CD4-positive, alpha-beta T cell treated with Interleukin-1 beta for 1 hour (primary cell): ENCODE results near the gene RNF130.
"Not testable (repeated sequence)": the region's sequence is repeated elsewhere in the genome, so short reads cannot be mapped to it uniquely, and the experiment has no call there.

Source experiments
- DNase-seq, 2 donors: peaks; one replicate each; pipeline ENCODE4 v3.0.0-alpha.2; 2020 to 2022

Gene RNF130

DNA sequence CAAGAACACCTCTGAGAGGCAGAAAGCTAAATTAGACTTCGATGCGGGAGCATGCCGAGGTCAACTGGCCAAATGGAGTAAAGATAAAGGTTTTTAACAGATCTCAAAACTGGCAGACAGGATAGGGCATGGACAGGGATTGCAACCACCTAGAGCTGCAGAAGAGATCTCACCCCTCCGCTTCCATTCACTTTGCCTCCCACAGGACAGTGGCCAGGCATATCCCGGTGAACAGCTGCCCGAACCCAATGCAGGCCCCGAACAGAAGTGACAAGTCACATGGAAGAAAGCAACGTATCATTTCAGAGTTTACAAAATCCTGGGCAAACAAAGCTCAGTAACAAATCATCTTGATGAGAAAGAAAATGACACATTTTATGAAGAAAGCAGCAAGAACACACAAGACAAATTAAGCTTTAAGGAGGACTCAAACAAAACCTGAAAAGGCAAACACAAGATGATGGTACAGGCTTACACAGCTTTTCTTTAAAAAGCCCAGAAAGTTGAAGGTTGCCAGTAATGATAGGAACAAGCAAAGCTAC lies 18.4 kb downstream of the RNF130 start:
- no peak for DNase-seq

DNA sequence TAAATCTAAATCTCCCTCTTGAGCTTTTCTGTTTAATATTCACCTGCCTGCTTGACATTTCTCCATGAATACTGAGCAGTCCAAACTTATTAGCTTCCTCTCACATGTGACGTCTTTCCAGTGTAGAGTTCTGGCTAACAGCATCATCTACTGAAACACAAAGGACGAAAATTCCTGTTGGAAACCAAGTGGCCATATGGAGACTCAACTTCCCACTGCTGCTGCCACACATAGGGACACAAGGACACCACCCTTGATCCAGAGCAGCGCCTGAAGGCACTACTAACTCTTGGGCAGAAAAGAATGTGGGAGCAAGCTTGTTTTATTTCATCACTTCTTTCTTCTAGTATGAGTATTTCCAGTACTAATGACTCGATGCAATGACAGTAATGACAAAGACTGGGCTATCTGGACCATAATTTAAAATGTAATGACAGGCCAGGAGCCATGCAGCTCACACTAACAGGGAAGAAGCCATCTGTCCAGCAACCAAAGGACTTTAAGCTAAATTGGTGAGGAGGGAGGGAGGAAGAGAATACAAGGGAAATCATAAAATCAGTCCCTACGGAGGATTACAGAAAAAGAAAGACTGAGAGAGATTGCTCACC lies 19.2 kb downstream of the RNF130 start:
- DNase-seq, result no peak

DNA sequence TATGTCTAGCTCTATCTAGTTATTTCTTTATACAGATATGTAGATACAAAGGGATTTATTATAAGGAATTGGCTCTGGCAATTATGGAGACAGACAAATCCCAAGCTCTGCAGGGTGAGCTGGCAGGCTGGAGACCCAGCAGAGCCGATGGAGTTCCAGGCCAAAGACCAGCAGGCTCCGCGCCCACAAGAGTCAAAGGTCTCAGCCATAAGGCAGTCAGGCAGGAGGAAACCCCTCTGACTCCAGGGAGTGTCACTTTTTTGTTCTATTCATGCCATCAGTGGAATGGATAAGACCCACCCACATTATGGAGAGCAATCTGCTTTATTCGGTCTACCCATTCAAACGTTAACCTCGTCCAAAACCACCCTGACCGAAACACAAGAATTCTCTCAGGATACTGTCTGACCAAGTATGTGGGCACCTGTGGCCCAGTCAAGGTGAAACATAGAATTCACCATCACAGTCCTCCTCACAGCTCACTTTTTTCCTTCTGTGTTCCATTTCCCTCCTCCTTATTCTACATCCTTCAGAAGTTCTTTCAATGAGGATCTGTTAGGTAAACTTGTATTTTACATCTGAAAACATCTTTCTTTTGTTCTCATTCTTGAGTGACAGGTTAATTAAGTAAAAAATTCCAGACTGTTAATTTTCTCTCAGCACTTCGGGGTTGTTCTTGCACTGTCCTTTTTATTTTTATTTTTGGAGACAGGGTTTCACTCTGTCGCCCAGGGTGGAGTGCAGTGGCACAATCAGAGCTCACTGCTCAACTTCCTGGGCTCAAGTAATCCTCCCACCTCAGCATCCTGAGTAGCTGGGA lies 21.2 kb downstream of the RNF130 start:
- DNase-seq, result no peak

DNA sequence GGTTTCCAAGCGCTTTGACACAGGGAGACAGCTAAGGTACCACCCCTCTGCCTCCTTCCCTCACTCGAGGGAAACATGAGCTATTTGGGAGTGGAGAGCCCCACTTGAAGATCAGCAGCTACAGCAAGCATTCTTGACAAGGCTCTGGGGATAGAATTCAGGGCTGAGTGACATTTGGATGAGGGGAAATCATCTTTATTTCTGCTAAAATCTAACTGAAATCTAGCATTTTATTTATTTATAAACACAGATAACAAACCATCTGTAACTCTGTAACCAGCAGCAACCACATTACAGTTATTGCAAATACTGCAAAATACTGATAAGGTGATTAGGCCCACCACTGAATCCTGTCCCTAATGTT lies 22.4 kb downstream of the RNF130 start:
- DNase-seq, result no peak

DNA sequence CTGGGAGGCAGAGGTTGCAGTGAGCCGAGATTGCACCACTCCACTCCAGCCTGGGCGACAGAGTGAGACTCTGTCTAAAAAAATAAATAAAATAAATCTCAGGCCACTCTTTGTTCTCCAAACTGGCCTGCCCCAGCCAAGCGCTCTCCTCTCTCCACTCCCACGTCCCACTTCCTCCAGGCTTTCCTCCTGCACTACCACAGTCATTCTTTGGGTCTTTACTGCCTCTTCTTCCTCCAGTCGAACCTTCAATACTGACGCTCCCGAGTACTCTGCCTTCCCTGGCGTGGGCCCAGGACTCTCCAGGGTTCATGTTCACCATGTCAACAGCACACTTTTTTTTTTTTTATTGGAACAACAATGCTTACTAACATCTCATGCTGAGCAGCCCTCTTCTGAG lies 23.9 kb downstream of the RNF130 start:
- no peak for DNase-seq

DNA sequence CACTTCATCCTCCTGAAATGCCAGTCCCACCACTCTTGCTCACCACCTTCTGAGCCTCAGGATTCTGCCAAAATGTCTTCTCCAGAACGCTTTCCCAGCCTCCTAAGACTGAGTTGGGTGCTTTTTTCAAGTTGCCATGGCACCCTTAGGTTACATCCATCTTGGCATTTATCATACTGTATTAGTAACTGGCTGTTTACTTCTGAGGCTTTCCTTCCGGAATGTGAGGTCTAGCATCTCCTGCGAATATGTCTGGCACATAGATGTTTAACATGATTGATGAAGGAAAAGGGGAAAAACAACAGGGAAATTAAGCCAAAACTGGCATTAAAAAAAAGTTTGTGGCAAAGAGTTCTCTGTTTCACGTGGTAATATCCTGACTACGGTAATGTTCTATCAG lies 24.9 kb downstream of the RNF130 start:
- DNase-seq, result no peak

DNA sequence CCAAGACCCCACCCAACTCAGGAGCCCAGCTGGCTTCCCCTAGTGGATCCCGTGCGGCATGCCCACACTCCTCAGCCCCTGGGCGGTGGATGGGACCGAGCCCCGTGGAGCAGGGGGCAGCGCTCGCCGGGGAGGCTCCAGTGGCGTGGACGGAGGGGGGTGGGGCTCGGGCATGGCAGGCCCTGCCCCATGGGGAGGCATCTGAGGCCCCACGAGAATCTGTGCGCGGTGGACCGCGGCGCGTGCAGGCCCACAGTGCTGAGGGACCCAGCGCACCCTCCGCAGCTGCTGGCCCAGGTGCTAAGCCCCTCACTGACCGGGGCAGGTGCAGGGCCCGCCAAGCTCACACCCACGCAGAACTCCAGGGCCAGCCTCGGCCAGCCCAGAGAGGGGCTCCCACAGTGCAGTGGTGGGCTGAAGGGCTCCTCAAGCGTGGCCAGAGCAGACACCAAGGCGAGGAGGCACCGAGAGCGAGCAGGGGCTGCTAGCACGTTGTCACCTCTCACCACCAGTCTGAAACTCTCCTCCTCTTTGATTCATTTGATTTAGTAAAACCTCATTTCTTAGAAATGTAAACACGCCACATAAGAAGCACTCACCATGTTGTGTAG lies 25.6 kb downstream of the RNF130 start:
- DNase-seq, result no peak

DNA sequence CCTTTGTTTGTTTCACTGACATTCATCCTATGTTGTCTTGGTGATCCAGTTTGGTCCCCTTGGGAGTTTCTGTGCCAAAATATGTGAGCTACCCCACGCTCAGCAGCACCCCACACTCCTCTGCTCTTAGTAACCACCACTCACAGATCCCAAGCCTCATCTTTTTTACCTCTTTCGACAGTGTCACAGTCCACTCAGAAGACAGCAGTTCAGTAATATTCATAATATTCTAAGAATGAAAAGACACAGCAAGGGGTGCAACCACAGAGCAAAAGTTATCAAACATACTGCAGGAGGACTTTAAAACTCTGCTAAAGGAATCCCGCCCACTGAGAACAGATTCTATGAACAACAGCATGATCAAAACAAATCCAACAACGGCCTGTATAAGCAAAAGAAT lies 28.2 kb downstream of the RNF130 start:
- DNase-seq, result no peak

DNA sequence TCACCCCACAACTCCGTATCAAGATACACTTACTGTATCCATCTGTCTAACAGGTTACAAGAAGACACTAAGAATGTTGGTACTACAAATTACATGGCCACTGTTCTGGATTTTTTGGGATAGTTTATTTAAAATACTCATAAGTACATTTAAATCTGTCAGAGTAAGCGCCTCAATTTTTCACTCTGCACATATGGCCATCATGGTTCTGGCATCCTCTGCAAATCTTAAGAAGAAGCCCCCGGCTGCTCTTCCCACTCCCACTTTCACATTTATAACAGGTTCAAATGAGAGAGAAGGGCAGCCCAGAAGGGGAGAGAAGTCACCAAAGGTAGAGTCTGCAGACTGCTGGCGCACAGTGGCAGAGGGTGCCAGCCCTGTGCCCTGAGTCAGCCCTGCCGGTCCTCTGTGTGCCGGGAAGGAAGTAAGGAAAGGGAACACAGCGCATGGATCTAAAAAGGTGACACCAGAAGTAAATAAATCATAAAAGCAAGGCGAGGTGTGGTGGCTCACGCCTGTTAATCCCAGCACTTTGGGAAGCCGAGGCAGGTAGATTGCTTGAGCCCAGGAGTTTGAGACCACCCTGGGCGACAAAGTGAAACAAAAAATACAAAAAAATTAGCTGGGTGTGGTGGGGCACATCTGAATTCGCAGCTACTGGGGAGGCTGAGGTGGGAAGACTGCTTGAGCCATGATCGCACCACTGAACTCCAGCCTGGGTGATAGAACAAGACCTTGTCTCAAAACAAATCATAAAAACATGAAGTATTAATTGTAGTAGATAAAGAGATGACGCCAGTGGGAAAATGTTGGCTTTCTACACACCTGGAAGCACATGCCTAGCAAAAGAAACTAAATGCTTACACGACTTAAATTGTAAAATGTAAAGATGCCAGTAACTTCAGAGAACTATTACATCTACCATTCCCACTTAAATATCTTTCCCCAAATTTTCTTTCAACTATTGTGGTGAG lies 30.0 kb downstream of the RNF130 start:
- DNase-seq, result no peak

DNA sequence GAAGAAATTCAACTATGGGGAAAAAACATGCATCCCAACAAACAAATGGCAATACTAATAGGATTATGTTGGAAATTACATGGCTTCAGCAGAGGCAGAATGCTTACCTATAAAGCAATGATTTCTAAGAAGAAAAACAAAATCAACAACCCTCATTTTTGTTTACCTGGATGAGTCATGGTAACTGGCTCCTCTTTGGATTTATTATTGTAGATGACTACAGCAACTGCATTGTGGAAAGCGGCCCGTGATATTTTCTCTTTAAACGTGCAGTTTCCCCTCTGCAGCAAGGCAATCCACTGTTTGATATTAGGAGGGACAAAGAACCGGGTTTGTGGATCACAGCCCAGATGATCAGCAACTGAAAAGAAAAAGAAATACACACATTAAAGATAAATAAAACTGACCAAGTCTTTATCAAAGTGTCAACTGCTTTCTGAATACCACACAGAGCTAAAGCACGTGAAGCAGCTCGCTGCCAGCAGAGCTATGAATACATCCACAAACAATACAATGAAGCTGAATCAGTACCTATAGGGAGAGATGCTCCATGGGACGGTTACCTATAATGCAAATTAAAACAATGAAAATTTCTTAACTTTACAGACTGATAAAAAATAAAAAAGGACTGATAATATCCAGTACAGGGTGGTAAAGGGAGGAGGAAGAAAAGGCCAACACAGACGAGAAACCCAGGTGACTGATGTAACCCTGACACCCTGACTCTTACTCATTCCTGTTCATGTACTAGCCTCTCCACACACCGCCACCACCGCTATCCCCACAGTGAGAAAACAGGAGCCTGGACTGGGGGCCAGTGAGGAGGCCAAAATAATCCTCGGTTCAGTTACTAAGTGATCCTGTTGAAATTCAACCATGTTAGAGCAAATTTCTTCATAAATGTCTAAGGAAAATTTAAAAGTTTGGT lies 31.0 kb downstream of the RNF130 start:
- DNase-seq, result no peak

DNA sequence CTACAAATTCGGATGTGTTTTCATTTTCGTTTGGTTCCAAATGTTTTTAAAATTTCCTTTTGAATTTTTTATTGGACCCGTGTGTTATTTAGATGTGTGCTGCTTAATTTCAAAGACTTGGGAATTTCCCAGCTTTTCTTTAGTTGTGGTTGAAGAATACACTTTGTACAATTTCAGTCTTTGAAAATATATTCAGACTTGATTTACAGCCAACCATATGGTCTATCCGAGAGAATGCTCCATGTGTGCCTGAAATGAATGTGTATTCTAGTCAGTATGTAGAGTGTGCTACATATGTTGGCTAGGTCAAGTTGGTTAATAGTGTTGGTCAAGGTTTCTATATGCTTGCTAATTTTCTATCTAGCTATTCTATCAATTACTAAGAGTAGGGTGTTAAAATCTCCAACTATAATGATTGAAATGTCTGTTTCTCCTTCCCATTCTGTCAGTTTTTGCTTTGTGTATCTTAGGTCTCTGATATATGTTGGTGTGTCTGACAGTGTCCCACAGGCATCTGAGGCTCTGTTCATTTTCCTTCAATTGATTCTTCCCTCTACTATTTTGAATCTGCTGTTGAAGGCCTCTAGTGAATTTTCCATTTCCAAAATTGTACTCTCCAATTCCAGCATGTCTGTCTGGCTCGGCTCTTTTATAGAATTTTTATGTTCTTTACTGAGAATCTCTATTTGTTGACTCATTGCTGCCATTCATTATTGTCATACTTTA lies 36.2 kb downstream of the RNF130 start:
- no peak for DNase-seq

DNA sequence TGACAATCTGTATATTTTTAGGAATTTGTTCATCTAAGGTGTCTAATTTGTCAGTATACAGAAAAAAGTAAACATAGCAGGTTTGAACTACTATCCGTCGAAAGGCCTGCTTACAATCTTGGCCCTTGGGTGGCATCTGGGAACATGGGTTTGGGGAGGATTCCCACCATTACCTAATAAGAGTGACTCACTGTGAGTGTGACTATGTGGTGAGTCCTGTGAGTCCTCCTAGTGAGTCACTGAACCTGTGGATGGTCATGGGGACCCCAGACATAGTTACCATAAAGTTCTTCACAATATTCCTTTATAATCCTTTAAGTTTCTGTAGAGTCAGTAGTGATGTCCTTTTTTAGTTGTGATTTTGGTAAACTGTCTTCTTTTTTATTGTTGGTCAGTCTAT lies 37.0 kb downstream of the RNF130 start:
- peak in 1 of 2 donors; percentile 18 for DNase-seq

DNA sequence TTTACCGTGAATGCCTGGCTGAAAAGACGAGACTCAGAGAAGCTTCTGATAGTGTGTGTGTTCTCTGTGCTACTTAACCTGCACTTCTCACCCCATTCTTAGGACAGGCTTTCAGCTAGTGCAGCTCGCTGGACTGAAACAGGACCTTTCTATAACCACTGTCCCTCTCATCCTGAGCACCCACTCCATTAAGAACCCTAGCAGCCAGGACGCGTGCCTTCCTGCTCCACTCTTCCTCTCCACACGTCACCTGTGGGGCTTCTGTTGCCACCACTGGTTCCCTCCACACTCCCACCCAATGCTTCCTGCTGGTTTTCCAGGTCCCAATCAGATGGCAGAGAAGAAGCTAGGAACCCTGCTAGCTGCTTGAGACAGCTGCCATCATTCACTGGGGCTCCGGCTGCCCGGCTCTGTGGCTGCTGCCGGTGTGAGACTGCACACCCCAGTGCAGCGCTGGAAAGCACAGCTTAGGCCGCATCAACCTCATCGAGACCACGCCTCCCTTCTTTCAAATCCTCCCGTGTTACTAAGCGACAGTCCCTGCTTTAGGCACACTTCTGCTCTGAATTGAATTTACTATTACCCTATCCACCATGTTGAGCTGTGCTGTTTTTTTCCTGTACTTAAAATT lies 44.0 kb downstream of the RNF130 start:
- DNase-seq, result no peak

DNA sequence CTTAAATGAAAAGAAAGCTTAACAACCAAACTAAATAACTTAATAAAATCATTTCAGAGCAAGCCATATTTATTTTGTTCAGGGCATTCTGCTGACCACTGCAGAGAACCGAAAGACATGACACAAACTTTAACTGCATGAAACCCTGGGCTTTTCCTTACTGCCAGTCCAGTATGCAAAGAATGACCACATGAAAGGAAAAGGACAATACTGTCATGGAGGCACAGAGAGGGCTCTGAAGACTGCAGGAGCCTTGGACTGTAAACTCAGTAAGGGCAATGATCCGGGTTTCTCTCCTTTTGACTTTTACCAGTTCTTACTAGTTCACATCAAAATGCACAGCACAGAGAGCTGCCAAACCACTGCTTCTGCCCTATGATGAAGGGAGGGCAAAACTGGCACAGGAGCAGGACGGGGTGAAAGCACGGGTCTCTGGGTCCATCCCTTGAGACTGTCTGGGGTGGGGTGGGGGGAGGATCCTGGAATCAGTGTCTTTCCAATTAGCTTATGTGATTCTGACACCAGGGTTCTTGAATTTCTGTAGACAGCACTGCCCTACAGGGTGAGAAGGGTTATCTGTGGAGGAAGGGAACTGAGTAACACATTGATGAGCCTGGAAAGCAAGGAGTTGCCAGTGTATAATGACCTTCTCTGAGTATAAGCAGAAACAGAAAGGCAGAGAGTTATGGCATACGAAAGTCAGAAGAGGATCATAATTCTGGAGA lies 44.7 kb downstream of the RNF130 start:
- no peak for DNase-seq

DNA sequence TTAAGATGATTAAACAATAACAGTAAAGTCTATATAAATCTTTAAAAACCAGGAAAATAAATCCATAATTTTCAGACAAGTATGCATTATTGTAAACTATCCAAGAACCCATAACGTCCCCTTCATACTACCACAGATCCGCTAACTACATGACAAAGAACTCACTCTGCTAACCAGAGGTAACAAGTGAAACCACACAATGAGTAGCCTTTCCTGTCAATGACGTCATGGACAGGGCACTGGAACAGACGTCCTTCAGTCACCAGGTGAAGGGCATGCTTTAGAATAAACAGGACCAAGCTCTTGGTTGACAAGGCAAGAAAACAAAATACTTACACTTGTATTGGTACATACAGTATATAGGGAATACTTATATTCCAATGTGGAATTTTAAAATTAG lies 45.2 kb downstream of the RNF130 start:
- DNase-seq, result no peak

DNA sequence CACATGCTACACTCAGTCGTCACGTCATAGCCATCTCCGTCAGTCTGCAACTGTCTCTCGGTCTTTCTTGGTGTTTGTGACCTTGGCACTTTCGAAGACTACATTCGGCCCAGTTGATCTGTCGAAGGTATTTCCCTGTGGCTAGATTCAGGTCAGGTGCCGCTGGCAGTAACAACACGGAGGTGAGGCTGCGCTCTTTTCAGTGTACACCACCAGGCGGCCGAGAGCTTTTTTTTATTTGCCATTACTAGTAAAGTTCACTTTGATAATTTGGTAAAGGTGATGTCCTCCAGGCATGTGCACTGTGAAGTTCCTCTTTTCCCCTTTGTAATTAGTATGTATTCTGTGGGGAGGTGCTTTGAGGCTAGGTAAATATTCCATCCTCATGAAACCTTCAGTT lies 49.7 kb downstream of the RNF130 start:
- no peak for DNase-seq

DNA sequence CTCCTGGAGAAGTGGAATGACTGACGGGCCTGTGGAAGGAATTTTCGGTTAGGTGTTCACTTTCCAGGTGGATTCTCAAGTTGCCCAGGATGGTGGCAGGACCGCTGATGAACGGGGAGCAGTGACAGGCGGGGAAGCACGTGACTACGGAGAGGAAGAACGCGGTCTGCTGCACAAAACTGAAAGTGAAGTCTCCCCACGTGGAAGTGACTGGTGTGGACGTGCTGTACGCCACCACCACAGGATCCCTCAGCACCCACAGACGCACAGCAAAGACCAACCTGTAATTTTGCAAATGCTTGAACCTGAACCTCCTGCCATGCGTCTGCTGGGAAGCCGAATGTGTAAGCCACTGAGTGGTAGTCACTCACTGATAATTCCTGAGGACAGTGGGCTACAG lies 51.4 kb downstream of the RNF130 start:
- peak in 1 of 2 donors; percentile 8 for DNase-seq

DNA sequence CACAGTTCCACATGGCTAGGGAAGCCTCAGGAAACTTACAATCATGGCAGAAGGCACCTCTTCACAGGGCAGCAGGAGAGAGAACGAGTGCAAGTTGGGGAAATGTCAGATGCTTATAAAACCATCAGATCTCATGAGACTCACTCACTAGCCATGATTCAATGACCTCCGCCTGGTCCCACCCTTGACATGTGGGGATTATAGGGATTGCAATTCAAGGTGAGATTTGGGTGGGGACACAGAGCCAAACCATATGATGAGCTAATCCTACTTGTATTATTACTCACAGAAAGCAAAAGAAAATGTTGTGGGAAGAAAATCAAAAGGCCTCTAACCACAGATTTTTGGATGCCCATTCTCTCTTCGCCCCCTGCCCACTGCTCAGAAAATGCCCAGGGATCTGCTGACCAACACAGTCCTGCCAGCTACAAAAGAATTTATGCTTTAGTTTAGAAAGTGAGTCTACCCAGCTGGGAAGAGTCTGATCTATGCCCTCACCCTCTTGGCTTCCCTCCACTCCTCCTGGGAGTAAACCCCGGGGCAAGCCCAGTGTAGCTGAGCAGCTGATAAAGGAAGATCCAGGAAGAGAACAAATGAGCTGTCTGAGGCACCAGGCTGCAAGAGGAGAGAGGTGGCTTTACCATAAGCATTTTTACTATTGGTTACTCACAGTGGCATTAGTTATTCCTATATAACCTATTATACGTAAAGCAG lies 53.1 kb downstream of the RNF130 start:
- DNase-seq, result no peak

DNA sequence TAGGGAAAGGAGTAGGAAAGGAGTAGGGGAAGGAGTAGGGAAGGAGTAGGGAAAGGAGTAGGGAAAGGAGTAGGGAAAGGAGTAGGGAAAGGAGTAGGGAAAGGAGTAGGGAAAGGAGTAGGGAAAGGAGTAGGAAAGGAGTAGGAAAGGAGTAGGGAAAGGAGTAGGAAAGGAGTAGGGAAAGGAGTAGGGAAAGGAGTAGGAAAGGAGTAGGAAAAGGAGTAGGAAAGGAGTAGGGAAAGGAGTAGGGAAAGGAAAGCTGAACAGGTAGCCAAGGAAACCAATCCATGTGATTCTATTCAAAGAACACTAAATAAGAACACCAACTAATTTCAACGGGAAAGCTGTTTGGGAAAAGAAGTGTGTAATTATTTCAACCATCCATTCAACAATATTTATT lies 56.0 kb downstream of the RNF130 start:
- not testable (repeated sequence) for DNase-seq
